HG03039 (cell line): ENCODE data around the gene PCMTD2.
"Not testable (repeated sequence)": the region's sequence is repeated elsewhere in the genome, so short reads cannot be mapped to it uniquely, and the experiment has no call there.

Experiments used
- ATAC-seq: cut with Tn5 transposase; IDR thresholded peaks from one replicate; pipeline ENCODE4 v1.9.1; 2021; ENCODE audit warnings: mild to moderate bottlenecking, moderate library complexity; ENCODE audit not compliant: unreplicated experiment

Gene PCMTD2

DNA sequence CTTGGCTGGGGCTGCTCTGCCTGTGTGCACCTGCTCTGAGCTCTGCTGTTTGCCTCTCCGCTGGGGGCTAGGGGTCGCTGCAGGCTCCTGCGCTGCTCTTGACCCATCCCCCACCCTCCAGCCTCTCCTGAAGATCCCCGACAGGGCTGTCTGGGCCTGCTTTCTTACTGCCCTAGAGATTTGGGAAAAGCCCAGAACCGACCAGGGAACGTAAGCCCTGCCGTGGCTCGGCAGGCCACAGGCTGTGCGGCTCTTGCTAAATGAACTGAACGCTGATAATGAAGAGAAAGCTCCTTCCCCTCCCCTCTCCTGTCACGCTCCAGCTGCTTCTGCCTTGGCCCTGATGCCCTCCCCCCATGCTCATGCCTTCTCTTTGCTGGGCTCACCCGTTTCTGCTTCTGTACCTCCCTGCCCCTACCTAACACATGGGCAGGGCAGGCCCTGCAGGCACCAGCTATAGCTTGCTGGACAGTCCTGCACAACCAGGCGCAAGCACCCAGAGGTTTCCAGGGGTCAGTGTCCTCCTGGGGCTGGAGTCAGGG, 32.0 kb upstream of the PCMTD2 start:
- no peak for ATAC-seq

DNA sequence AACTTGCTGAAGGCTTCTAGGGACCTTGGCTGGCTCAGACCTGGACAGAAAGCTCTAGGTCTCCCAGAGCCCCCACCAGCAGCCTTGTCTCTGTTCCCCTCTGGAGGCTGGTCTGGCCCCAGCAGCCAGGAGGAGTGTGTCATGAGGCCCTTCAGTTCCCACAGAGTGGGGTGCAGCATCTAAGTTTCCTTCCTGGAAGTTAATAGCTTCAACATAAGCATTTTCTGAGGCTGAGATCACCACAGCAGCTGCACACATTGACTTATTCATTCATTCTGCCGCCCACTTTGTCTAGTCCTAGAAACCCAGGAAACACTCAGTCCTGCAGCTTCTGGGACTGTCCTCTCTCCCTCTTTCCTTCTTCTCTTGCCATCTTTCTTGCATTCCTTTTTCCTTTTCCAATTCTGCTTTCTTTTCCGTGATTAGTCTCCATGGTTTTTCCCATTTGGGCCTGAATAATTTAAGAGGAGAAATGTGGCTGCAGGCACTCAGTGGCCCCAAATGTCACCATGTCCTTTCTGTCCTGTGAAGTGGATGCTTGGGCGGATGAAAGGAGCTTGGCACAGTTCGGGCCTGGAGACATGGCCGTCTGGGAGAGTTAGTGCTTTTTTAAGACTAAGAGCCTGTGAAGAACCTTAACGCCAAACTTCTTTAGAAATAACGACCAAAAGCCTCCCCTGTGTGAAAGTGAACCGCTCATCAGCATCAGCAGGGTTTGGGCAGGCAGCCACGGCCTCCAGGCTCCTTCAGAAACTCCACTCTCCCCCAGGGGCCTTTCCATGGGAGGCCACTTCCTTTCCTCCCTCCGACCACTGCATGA, 31.0 kb upstream of the PCMTD2 start:
- ATAC-seq: no peak

DNA sequence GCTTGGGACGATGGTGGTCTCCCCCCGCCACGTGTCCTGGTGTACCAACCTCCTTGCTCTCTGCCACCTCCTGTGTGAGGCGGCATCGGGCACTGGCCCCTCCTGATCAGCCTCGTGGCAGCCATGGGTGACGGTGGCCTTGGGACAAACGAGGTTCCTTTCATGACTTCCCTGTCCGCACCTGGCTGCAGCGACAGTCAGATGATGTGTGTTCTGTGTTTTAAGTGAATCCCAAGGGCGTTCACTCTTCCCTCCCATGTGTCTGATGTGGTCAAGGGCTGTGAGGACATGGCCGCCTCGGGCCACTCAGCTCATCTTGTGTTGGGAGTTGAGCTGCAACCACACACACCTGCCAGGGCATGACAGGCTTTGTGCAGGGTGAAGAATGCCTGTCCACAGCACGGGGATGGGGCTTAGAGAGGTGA, 30.4 kb upstream of the PCMTD2 start:
- ATAC-seq: no peak

DNA sequence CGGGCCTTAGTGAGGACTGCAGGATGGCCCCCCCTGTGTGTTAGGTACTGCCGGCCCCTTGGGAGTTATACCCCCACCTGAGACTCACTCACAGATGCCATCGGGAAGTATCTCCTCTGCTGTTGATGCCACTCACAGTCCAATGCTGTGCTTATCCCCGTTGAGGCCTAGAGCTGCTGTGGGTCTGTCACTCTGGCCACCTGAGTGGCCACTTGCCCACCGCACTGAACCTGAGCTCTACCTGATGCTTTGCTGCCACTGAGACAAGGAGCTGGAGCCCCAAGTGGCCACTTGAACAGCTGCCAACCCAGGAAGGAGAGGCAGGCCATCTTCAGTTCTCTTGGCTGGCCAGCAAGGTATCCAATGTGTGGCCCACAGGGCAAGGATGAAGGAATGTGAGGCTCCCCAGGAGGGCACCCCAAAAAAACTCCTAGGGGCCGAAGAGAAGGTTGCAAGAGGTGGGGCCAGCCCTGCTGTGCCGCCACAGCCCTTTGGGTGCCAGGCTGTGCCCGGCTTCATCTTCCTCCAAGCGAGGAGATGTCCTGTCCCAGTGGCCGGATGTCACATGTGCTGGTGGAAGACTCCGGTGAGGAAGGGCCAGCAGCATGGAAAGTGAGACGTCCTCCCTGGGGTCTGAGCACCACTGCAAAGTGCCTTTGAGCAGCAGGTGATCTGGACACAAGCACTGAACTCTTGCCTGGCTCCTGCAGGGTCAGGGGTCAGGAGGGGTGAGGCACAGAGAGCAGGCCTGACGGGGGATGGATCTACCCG, 29.5 kb upstream of the PCMTD2 start:
- ATAC-seq: no peak

DNA sequence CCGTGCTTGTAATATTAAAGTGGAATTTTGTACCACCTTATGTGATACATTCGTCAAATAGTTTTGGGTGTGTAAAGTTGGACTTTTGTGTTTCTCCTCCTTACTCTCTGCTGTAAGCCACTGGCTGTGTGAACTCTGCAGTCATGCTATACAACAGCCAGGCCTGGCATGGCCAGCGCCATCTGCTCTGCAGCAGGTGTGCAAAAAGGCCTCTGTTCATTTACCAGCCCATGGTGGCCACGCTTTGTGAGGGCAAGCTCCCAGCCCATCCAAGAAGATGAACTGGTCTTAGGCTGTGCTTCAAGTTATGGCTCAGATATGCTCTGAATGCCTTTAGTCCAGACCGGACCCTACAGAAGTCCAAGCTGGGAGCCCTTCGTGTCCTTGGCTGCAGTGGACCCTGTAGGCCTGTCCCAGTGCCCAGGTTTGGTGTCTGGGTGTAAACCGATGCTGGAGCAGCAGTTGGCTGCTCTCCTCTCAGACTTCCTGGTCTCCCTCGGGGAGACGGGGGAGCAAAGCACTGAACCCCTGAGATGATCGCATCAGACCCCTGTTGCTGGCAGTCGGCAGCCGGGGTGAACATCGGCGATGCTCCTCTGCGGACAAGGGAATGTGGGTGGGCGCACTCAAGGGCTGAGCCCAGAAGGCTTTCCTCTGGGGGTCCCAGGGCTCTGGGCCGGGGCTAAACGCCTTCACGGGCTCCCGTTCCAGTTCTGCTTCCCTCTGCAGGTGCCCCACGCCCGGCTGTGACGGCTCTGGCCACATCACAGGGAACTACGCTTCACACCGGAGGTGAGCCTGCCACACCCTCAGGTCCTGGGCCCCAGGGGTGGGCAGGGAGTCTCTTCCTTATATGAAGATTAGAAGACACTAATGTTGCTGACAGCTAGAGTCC, 28.6 kb upstream of the PCMTD2 start:
- no peak for ATAC-seq

DNA sequence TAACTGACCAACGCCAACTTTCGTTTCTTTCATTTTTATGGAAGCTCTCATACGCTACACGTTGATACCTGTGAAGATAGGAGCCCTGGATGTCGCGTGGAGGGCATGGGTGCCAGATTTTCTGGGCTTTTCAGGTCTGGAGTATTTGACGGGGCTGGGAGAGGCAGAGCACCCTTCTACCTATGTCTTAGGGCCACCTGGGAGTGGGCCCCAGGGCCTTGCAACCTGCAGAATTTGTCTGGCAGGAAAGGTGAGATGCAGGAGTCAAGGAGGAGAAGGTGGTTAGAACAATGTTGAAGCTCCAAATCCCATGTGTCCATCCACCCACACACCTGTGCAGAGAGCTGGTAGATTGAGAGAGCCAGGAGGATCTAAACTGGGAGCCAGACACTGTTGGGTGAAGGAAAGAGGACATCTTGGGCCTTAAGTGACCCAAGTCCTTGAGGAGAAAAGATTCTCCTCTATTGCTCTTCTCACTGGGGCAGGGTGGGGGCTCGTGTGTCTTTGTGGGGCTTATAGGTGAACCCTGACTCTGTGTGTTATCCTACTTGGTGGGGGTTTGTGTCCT, 27.4 kb upstream of the PCMTD2 start:
- ATAC-seq: no peak

DNA sequence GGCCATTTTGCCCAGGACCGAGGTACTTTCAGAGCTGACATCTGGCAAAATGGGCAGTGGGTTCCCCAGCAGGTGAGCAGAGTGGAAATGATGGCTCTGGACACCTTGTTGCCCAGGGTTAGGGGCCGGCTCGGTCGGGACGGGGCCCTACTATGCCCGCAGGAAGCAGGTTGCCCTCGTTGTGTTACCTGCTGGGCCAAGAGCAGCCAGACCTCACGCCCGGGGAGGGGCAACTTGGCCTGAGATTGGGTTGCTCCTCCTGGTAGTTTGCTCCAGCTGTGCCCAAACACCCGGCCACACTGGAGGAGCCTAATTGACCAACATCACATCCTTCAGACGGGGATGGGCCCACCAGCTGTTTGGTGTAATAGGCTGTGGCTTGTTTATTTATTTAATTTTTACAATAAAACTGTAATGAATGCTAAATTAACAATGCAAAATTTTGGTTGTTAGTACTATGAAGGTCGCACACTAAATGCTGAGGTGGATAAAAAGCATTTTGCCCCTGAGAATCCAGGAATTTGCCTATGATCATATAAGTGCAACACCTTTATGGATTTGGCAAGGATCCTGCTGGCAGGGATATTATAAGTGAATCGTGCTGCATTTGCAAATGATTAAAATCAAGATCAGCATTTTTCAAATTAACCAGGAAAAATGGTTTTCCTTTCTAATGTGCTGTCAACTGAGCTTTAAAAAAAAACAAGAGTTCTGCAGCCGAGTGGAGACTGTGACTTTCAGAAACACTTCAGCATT, 26.6 kb upstream of the PCMTD2 start:
- ATAC-seq: no peak

DNA sequence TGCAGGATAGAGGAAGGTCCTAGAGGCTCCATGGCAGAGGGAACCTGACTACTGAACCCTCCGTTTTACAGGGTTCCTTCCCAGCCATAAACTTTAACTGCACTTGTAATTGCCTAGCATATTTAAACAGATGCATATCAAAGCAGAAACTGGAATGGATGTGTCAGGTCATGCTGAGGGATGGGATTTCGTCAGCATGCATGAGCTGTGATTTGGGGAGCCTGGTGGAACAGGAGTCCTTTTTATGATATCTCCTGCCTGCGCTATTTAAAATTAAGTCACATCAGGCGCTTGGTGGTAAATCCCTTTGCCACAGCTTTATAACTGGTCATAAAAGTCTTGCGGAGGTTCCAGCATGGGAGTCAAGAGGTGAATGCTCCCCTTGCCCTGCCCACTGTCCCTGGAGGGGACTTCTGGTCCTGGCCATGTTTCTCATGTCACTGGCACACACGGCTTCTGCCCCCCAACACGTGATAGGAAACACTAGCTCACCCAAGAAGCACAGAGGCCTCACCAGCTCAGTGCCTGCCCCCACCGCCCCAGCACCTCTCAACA, 26.0 kb upstream of the PCMTD2 start:
- ATAC-seq: no peak

DNA sequence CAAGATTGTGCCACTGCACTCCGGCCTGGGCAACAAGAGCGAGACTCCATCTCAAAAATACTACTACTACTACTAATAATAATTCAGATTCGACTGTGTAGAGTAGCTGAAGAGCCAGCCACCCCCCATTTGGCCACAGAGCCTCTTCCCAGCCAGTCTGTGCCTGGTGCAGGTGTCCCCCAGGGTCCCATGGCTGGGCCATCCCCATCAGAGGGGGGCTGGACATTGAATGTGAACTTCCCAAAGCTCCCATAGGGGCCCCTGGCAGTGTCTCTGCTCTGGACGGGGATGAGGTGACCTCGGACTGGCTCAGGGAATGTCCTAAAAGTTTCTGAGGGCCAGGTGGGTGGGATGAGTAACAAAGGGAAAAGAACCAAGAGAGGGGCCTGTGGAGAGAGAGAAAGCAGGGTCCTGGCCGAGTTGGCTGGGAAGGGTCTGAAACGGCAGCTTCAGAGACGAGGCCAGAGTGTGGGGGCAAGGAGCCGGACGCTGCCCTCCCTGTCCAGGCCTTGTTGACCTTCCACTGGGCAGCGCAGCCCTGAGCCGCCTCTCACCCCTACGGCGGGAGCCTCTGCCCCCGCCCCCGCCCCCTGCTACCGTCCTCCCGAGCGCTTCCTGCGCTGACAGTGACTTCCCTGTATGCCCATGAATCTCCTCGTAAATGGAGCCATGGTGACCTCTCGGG, 24.9 kb upstream of the PCMTD2 start:
- ATAC-seq: no peak

DNA sequence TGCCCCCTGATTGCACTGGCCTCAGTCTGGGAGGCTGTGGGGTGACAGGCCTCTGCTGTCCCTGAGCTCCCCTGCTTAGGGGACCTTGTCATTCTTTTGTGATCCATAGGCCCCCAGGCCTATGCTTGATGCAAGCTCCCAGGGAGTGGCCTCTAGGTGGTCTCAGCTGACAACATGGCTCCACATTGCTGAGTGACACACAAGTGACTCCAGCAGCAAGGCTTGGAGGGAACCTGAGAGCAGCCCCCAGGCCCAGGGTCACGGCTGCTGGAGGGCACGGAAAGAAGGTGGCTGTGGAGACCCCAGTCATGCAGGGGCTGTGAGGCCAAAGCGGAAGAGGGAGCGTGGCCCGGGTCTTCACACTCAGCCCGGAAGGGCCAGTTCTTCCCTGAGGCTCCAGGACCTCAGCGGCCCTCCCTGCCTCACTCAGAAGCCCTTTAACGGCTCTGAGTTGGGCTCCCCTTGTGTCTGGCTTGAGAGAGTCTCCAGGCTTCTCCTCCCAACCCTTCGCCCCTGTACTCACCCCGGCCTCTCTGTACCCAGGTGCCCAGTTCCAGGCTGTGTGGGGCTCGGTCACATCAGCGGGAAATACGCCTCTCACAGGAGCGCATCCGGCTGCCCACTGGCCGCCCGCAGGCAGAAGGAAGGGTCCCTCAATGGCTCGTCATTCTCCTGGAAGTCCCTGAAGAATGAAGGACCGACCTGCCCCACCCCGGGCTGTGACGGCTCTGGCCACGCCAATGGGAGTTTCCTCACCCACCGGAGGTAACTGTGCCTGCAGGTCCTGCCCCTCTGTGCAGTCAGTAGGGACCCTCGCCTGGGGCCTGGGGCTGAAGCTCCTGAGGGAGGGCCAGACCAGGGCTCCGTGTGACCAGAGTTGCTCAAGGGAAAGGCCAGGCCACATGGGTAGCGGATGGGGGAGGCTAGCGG, 23.7 kb upstream of the PCMTD2 start:
- no peak for ATAC-seq

DNA sequence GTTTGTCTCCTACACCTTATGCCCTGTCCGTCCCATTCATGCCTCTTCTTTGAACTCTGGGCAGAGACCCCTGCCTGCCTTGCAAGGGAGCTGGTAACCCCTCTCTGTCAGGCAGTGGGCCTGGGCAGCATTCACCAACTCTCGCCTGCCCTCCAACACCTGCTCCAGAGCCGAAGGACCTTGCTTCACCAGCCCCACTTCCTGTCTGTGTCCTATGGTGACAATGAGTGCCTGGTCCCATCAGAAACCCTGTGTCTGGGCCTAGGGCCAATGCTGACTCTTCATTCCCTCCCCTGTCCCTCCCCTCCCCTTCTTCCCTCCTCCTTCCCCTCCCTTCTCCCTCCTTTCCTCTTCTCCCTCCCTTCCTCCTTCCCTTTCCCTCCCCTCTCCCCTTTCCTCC, 22.8 kb upstream of the PCMTD2 start:
- ATAC-seq: no peak

DNA sequence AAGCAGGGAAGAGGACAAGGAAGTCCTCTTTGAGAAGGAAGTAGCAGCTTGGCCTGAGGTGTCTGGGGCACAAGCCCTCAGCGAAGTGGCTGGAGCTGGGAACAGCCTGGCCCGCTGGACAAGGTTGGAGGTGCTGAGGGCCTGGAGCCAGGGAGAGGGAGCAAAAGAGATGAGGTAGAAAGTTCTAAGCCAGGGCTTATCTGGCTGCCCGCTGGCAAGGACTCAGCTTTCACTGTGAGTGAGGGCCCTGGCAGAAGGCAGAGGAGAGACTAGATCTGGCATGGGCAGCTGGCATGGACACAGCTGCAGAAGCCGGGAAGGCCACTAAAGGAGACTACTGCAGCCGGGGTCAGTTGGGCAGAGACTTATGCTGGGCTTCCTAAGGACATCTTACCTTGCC, 21.8 kb upstream of the PCMTD2 start:
- no peak for ATAC-seq

DNA sequence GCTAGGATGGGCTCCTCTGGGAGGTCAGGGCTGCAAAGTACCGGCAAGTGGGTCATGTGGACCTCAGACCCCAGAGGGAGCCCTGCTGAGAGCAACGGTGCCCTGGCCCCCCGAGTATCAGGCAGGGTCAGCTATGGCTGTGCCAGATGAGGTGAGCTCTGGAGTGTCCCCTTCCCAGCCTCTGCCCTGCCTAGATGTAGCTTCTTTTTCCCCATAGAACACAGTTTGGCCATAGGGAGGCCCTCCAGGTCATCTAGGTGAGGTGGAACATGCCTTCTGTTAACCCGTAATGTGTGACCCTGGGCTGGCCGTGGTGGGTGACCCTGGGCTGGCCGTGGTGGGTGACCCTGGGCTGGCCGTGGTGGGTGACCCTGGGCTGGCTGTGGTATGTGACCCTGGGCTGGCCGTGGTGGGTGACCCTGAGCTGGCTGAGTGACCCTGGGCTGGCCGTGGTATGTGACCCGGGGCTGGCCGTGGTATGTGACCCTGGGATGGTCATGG, 21.2 kb upstream of the PCMTD2 start:
- ATAC-seq: no peak

DNA sequence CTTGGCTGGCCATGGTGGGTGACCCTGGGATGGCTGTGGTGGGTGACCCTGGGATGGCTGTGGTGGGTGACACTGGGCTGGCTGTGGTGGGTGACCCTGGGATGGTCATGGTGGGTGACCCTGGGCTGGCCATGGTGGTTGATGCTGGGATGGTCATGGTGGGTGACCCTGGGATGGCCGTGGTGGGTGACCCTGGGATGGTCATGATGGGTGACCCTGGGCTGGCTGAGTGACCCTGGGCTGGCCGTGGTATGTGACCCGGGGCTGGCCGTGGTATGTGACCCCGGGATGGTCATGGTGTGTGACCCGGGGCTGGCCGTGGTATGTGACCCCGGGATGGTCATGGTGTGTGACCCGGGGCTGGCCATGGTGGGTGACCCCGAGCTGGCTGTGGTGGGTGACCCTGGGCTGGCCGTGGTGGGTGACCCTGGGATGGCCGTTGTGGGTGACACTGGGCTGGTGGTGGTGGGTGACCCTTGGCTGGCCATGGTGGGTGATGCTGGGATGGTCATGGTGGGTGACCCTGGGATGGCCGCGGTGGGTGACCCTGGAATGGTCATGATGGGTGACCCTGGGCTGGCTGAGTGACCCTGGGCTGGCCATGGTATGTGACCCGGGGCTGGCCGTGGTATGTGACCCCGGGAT, 20.5 kb upstream of the PCMTD2 start:
- ATAC-seq: not testable (repeated sequence)

DNA sequence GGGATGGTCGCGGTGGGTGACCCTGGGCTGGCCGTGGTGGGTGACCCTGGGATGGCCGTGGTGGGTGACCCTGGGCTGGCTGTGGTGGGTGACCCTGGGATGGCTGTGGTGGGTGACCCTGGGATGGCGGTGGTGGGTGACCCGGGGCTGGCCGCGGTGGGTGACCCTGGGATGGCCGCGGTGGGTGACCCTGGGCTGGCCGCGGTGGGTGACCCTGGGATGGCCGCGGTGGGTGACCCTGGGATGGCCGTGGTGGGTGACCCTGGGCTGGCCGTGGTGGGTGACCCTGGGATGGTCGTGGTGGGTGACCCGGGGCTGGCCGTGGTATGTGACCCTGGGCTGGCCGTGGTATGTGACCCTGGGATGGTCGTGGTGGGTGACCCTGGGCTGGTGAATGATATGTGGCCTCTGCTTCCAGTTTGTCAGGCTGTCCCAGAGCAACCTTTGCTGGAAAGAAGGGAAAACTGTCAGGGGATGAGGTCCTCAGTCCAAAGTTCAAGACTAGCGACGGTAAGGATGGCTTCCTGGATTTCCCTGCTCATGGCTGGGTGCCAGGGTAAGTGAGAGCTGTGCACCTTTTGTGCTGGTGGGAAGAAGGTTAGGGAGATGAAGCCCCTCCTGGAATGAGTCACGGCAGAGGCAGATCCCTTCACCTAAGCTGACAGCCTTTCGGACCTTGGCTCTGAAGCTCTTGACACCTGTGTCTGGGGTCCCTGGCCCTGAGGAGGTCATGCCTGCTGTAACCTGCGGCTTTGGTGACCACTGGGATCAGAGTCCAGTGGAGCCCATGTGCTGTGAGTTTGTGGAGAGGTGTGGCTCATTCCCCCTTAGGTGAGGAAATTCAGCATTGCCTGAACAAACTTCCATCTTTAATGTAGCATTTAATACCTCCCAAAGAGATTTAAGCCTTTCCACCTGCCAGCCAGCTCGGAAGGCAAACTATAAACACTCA, 19.1 kb upstream of the PCMTD2 start:
- ATAC-seq: no peak

DNA sequence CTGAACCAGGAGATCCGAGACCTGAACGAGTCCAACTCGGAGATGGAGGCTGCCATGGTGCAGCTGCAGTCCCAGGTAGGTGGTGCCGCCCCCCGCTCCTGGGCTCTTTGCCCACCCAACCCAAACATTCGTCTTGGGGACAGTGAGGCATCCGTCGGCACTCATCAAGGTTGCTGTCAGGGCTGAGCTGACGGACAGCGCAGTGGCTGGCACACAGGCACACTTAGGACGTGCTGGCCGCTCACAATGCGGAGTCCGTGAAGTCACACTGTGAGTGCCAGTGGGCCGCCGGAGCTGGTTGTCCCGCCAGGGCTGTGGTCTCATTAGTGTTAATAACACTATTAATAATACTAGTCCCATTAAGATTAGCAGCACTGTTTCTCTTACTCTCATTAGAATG, 18.2 kb upstream of the PCMTD2 start:
- no peak for ATAC-seq
